HUES64 (cell line): ENCODE results near the gene ENOX1.

Experiments used
- H3K27ac ChIP-seq: 2 replicates; pipeline ENCODE4 v1.7.0; 2013; ENCODE audit warnings: low read depth, low read length, inconsistent platforms
- H3K27me3 ChIP-seq: 2 replicates; pipeline ENCODE4 v1.6.1; 2013; ENCODE audit warnings: mild to moderate bottlenecking, low read length; ENCODE audit not compliant: insufficient read depth
- H3K36me3 ChIP-seq: 2 replicates; pipeline ENCODE4 v1.6.1; 2013; ENCODE audit warnings: mild to moderate bottlenecking, low read length; ENCODE audit not compliant: insufficient read depth
- H3K4me1 ChIP-seq: 2 replicates; pipeline ENCODE4 v1.6.1; 2013; ENCODE audit warnings: mild to moderate bottlenecking, low read length, moderate library complexity; ENCODE audit not compliant: insufficient read depth
- H3K4me3 ChIP-seq: 2 replicates; pipeline ENCODE4 v1.5.1; 2013; ENCODE audit warnings: mild to moderate bottlenecking, low read length, moderate library complexity
- H3K9ac ChIP-seq: 2 replicates; pipeline ENCODE4 v1.6.1; 2013; ENCODE audit warnings: mild to moderate bottlenecking, low read depth, low read length
- H3K9me3 ChIP-seq: 2 replicates; pipeline ENCODE4 v1.6.1; 2013; ENCODE audit warnings: low read depth, low read length; ENCODE audit not compliant: insufficient read depth
- WGBS: fragments of 150-250, 120-280 bp; methylation state at CpG from one replicate; pipeline ENCODE4 v1.1.7; 2013; ENCODE audit warnings: missing lambda C conversion rate; 5-methylcytosine and 5-hydroxymethylcytosine counted together

The ENOX1 gene

DNA sequence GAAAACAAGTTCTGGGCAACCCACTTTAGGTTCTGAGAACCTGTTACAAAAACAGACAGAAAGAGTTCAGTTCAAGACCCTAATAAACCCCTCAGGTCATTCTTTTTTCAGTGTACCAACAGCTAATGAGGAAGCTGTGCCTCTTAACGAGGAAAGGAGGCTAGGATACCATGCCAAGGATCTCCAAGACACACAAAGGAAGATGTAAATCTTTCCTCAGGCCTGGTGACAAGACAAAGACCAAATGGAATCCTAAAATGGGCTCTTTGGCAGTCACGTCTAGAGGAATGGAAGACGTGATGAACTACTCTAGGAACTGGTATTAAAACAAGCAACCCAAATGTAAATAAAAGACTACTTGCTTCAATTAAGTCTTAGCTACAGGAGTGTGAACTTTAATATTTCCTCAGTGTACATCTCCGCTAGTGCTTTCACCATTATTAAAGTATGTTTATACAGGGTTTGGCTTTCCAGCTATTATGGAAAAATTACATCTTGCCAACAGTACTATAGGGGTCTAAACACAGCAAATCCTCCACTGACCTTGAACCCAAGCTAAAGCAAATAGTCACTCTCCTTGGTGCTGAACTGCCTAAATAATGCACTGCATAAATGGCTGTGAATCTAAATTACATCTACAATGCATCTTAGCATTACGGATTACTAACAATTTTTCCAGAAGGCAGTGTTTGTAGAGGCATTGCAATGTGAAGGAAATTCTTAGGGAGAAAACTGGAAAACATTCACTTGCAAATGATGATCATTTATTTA is 42.3 kb downstream of the ENOX1 start:
- H3K27ac ChIP-seq, result no peak overlapping the region
- H3K36me3 ChIP-seq, result no peaks in the 10 kb centered on the region
- no peaks in the 10 kb centered on the region for H3K9me3 ChIP-seq
- WGBS, result 94% methylated on average over 4 of the region's 5 CpGs
- H3K27me3 ChIP-seq, result no peaks in the 10 kb centered on the region
- H3K9ac ChIP-seq, result no peak overlapping the region
- H3K4me1 ChIP-seq, result no peaks in the 10 kb centered on the region
- no peak overlapping the region for H3K4me3 ChIP-seq

DNA sequence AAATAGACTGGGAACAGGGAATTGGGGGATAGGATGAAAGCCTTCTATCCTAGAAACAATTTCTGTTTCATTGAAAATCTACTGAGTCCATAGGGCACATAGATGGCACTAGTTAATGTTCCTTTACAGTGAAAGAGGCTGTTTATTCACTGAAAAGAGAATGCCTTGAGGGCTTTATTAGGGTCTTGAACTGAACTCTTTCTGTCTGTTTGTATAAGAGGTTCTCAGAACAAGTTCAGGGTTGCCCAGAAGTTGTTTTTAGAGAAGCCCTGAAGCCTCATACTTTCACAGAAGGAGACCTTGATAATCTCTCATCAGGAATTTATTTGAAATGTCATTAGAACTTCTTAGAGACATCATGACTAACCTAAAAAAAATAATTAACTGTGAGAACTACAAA is 43.9 kb downstream of the ENOX1 start:
- Histone ChIP-seq H3K9ac (no peak overlapping the region), H3K4me1 (no peaks in the 10 kb centered on the region), H3K9me3 (no peaks in the 10 kb centered on the region), H3K4me3 (no peak overlapping the region), H3K36me3 (no peaks in the 10 kb centered on the region), H3K27ac (no peak overlapping the region), H3K27me3 (no peaks in the 10 kb centered on the region)

DNA sequence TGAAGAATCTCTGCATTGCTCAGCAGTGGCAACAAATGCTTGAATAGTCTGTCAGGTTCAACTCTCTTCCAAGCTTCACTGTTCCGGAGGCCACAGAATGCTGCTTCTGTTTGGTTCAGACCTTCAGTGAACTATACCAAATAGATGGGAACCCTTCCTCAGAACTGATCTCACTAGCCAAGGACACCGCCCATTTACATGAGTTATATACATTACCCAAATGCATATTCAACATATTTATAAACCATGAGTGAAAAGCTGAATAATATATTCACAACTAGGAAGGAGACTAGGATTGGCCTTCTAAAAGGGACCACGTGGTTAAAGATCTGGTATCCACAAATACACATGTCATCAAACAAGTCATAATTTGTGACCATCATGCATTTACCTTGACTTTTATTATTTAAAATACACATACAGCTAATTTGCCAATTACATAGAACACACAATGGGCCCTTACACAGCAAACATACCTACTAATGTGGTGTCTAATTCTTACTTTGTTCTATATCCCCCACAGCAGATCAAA is 49.3 kb downstream of the ENOX1 start:
- Histone ChIP-seq H3K9me3 (no peaks in the 10 kb centered on the region), H3K9ac (no peak overlapping the region), H3K4me1 (no peaks in the 10 kb centered on the region), H3K27ac (no peak overlapping the region), H3K36me3 (no peaks in the 10 kb centered on the region), H3K27me3 (no peaks in the 10 kb centered on the region), H3K4me3 (no peak overlapping the region)
- 93% methylated on average over 3 of the region's 3 CpGs for WGBS

DNA sequence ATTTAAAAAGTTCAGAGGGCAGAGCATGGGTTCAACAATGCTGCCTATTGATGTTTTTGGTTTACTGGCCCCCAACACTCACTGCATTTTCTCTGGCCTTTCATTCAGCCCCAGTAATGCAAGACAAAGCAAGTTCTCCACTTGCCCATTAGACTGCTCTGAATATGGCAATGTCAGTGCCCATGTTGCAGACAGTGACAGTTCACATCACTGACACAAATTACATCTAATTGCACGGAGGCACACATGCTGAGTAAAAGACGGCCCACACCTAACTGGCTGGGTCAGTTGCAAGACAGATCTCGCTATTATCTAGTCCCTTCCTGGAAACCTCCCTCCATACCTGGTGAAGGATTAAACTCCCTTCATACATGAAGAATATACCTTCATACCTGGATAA is 54.0 kb downstream of the ENOX1 start:
- H3K27me3 ChIP-seq, result no peaks in the 10 kb centered on the region
- H3K27ac ChIP-seq, result no peak overlapping the region
- WGBS, result 94% methylated on average over 3 of the region's 3 CpGs
- H3K9ac ChIP-seq, result no peak overlapping the region
- no peaks in the 10 kb centered on the region for H3K9me3 ChIP-seq
- H3K36me3 ChIP-seq, result no peaks in the 10 kb centered on the region
- no peaks in the 10 kb centered on the region for H3K4me1 ChIP-seq
- H3K4me3 ChIP-seq, result no peak overlapping the region

DNA sequence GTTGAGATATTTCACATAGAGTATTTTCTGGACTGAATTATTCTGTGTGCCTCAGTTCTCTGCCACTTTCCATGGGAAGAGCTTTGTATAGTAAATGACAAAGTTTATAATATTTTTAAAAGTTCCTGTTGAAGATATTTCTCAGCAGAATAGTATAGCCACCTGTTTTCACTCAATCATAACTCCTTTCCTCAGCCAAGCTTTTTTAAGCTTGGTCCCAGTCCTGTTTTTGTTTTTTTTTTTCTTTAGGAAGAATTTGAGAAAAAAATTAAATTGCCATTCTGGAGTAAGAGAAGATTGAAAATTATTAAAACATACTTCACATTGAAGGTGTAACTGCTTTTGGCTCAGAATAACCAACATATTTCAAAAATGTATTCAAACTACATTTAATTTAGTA is 55.5 kb downstream of the ENOX1 start:
- Histone ChIP-seq H3K9ac (no peak overlapping the region), H3K27me3 (no peaks in the 10 kb centered on the region), H3K36me3 (no peaks in the 10 kb centered on the region), H3K9me3 (no peaks in the 10 kb centered on the region), H3K4me3 (no peak overlapping the region), H3K4me1 (no peaks in the 10 kb centered on the region), H3K27ac (no peak overlapping the region)

DNA sequence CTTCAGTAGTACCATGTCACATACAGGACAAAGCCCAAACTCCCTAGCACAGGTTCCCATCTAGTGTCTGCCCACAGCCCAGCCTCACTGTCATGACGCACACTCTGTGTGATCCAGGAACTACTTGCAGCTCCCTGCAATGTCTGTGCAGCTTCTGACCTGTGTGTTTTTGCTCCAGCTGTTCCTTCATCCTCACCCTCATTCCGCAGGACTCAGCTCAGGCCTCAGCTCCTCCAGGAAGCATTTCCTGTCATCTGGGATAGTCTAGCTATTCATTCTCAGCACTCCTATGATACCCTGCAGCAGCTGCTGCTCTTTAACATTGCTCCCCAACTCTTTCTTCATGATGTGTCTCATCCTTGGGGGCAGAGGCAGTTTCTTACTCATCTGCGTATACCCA is 56.1 kb downstream of the ENOX1 start:
- no peak overlapping the region for H3K9ac ChIP-seq
- H3K27ac ChIP-seq, result no peak overlapping the region
- 90% methylated on average over 3 of the region's 3 CpGs for WGBS
- no peaks in the 10 kb centered on the region for H3K9me3 ChIP-seq
- H3K27me3 ChIP-seq, result no peaks in the 10 kb centered on the region
- no peaks in the 10 kb centered on the region for H3K36me3 ChIP-seq
- H3K4me1 ChIP-seq, result no peaks in the 10 kb centered on the region
- no peak overlapping the region for H3K4me3 ChIP-seq

DNA sequence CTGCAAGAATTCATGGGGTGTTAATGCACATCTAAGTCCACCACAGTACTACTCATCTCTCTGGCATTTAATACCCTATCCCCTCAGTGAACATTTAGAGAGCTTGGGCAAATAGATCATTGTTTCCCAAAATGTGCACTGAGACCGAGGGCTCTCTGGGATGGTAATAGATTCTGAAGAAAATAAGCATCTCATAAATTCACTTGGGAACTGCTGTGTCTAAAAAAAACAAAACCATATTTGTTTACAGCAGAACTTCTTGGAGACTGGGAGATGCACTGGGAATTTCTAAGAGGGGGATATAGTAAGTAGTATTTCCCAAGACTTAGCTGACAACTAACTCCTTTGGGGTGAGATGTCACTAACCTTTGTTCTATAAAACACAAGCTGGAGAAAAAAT is 58.4 kb downstream of the ENOX1 start:
- Histone ChIP-seq H3K36me3 (no peaks in the 10 kb centered on the region), H3K4me3 (no peak overlapping the region), H3K4me1 (no peaks in the 10 kb centered on the region), H3K9me3 (no peaks in the 10 kb centered on the region), H3K27ac (no peak overlapping the region), H3K9ac (no peak overlapping the region), H3K27me3 (no peaks in the 10 kb centered on the region)
- 88% methylated on average over 1 of the region's 1 CpG for WGBS

DNA sequence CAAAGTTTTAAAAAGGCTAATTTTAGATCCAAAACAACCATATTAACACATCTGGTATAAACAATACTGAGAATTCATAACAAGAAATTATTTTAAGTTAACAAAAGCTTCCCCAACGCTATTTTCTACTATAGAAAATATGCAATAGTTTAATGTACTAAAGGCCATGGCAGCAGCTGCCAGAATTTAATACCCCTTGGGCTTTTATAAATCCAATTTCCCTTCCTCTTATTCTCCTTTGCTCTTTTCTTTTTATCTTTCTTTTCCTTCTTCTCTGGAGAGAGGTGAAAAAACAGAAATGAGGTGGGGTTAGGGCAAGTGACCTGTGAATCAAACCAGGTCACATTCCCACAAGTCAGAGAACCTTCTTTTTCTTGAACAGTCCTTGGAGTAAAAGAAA is 58.9 kb downstream of the ENOX1 start:
- WGBS, result 83% methylated on average over 1 of the region's 1 CpG
- no peak overlapping the region for H3K27ac ChIP-seq
- H3K9me3 ChIP-seq, result no peaks in the 10 kb centered on the region
- H3K27me3 ChIP-seq, result no peaks in the 10 kb centered on the region
- no peaks in the 10 kb centered on the region for H3K4me1 ChIP-seq
- no peaks in the 10 kb centered on the region for H3K36me3 ChIP-seq
- H3K4me3 ChIP-seq, result no peak overlapping the region
- H3K9ac ChIP-seq, result no peak overlapping the region

DNA sequence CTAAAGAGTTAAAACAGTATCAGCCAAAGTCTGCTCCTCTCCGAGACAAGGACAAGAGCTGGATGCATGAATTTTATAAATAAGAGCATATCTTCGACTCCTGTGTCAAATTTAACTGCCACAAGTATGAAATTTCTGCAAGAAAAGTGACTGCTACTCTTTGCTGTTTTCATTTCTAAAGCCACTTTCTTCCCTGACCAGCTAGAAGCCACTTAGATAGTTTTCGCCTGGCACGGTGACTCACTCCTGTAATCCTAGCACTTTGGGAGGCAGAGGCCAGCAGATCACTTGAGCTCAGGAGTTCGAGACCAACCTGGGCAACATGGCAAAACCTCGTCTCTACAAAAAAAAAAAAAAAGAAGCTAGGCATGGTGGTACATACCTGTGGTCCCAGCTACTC is 61.3 kb downstream of the ENOX1 start:
- Histone ChIP-seq H3K9me3 (no peaks in the 10 kb centered on the region), H3K36me3 (no peaks in the 10 kb centered on the region), H3K9ac (no peak overlapping the region), H3K4me1 (no peaks in the 10 kb centered on the region), H3K27me3 (no peaks in the 10 kb centered on the region), H3K4me3 (no peak overlapping the region), H3K27ac (no peak overlapping the region)
- WGBS, result 92% methylated on average over 6 of the region's 6 CpGs

DNA sequence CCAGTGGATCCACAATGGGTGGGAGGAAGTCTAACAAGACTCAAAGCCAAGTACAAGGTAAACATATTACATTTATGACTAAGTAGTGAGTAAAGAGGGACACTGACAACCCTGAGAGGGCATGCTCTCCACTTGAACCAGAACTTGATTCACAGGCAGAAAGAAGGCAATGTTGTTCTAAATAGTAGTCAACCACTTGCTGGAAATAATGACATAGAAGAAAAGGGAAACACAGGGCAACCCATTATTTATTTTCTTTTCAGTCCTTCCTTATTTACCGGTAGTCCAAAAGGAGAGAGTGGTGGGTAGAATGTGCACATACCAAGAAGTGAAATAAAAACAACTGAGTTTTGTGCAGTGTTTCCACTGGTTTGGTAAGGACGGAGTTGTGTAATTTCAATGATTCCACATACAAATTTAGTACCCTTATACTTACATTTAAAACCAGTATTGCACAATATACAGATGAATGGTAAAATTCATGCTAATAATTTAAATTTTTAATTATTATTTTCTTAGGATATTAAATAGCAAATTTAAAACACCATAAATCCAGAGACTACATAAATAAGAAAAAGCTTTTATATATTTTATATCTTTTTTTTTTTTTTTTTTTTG is 65.9 kb downstream of the ENOX1 start:
- Histone ChIP-seq H3K36me3 (no peaks in the 10 kb centered on the region), H3K4me1 (no peaks in the 10 kb centered on the region), H3K27ac (no peak overlapping the region), H3K4me3 (no peak overlapping the region), H3K9me3 (peaks cover 13% of the 10 kb centered on the region), H3K27me3 (no peaks in the 10 kb centered on the region), H3K9ac (no peak overlapping the region)
- WGBS, result no CpG with 5 or more reads among the region's 2 CpGs

DNA sequence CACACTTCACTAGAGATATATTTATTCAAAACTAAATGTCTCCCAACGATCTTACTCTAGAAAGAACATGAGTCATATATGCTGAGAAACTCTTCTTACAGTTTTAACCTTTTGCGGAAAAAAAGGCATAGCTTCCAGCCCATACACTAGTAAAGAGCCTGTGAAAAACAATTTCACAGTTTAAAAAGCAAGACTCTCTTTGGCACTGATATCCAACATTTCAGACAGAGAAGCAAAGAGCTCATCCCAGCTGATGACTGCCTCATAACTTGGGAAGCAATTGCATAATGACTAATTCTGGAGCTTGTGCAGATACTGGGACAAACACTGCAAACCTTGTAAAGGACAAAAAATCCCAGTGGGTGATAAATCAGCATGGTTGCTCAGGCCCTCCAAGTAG is 88.0 kb downstream of the ENOX1 start:
- WGBS, result 91% methylated on average over 2 of the region's 2 CpGs
- peaks cover 12% of the 10 kb centered on the region for H3K4me1 ChIP-seq
- H3K27ac ChIP-seq, result no peak overlapping the region
- H3K36me3 ChIP-seq, result no peaks in the 10 kb centered on the region
- no peak overlapping the region for H3K4me3 ChIP-seq
- no peak overlapping the region for H3K9ac ChIP-seq
- no peaks in the 10 kb centered on the region for H3K9me3 ChIP-seq
- no peaks in the 10 kb centered on the region for H3K27me3 ChIP-seq
